Endothelial cell of umbilical vein (primary cell): ENCODE results near the gene CHST7. TPM values are rescaled to one million over a fixed set of nuclear protein-coding genes. Genes with fewer than 3 reads are reported as not detected.

ENCODE experiments used
- BruUV-seq: library from RNA; stranded (reverse); fragments of 400-500 nt; replicated peaks from 2 replicates; lab custom pipeline; 2021; lab: Mats Ljungman, UMichigan
- CTCF ChIA-PET: fragments of 300-600, 350-600 bp; sonication (Branson Sonifier 250); formaldehyde crosslinking; loops from one replicate; lab custom pipeline; 2021; ENCODE audit warnings: antibody characterized with exemption, inconsistent platforms; lab: Charles Lee
- POLR2A ChIA-PET: fragments of 300-600, 350-600 bp; sonication (Branson Sonifier 250); formaldehyde crosslinking; loops from one replicate; lab custom pipeline; 2021; ENCODE audit warnings: antibody characterized with exemption, inconsistent platforms; lab: Charles Lee
- DNase-seq: peaks from one replicate; pipeline ENCODE4 v3.0.0-alpha.2; 2011; ENCODE audit warnings: low read depth, low spot score
- FAIRE-seq: peaks from 2 replicates; lab custom pipeline; 2011; peaks lifted over from hg19 to GRCh38; lab: Jason Lieb, UNC
- H2AFZ ChIP-seq: 2 replicates; pipeline ENCODE4 v1.6.0; 2012; ENCODE audit warnings: low read depth, low read length, control low read depth, inconsistent platforms
- H3K27ac ChIP-seq: 2 replicates; pipeline ENCODE4 v1.5.1; 2011; ENCODE audit warnings: low read depth, mild to moderate bottlenecking, control low read depth, low read length, moderate library complexity; ENCODE audit not compliant: insufficient read depth
- H3K27me3 ChIP-seq, 2 experiments: 2 replicates each; pipeline versions ENCODE4 v1.6.0 to v1.6.1; 2011; ENCODE audit warnings: low read length in 2 of 2, mixed read lengths in 1 of 2; ENCODE audit not compliant: control insufficient read depth in 2 of 2, insufficient read depth in 2 of 2
- H3K36me3 ChIP-seq, 2 experiments: 2 replicates in 1 of 2; 3 replicates in 1 of 2; pipeline ENCODE4 v1.5.1; 2011; ENCODE audit warnings: low read length in 2 of 2, mild to moderate bottlenecking in 1 of 2, moderate library complexity in 1 of 2; ENCODE audit not compliant: control insufficient read depth in 2 of 2, insufficient read depth in 2 of 2; ENCODE audit errors: extremely low read depth in 1 of 2
- H3K4me1 ChIP-seq: 3 replicates; pipeline ENCODE4 v1.5.1; 2011; ENCODE audit warnings: mild to moderate bottlenecking, low read length; ENCODE audit not compliant: control insufficient read depth, insufficient read depth; ENCODE audit errors: extremely low read depth
- H3K4me2 ChIP-seq: 2 replicates; pipeline ENCODE4 v1.6.1; 2011; ENCODE audit warnings: low read length, control low read depth, mixed read lengths; ENCODE audit not compliant: insufficient read depth
- H3K4me3 ChIP-seq, 3 experiments: fragments of 200-600 bp in 1 of 3; sonication (generic), shearing (Covaris generic) in 1 of 3; replicated peaks in 1 of 3; 2 replicates each; pipeline ENCODE4 v1.5.1; 2011 to 2016; ENCODE audit warnings: control low read depth in 3 of 3, low read length in 3 of 3, mild to moderate bottlenecking in 2 of 3, inconsistent platforms in 1 of 3, low read depth in 1 of 3, moderate library complexity in 1 of 3; ENCODE audit not compliant: insufficient read depth in 1 of 3
- H3K79me2 ChIP-seq: 2 replicates; pipeline ENCODE4 v1.6.0; 2012; ENCODE audit warnings: low read length, inconsistent platforms; ENCODE audit not compliant: control insufficient read depth, insufficient read depth
- H3K9ac ChIP-seq: replicated peaks from 2 replicates; pipeline ENCODE3; 2011; ENCODE audit warnings: low read length, control low read depth; ENCODE audit not compliant: insufficient read depth; ENCODE audit errors: extremely low read depth
- H3K9me1 ChIP-seq: replicated peaks from 3 replicates; pipeline ENCODE4 v1.6.0; 2011; ENCODE audit warnings: mild to moderate bottlenecking, low read length; ENCODE audit not compliant: control insufficient read depth, insufficient read depth; ENCODE audit errors: extremely low read depth
- H3K9me3 ChIP-seq: replicated peaks from 2 replicates; pipeline ENCODE4 v1.5.1; 2012; ENCODE audit warnings: low read length, inconsistent platforms; ENCODE audit not compliant: control insufficient read depth, insufficient read depth
- H4K20me1 ChIP-seq: replicated peaks from 2 replicates; pipeline ENCODE3; 2011; ENCODE audit warnings: mild to moderate bottlenecking, low read length; ENCODE audit not compliant: control insufficient read depth, insufficient read depth; ENCODE audit errors: extremely low read depth
- FOS ChIP-seq: IDR thresholded peaks from 2 replicates; pipeline ENCODE4 v1.6.1; 2011; ENCODE audit warnings: mild to moderate bottlenecking, low read length, moderate library complexity, borderline replicate concordance; ENCODE audit not compliant: insufficient read depth
- MAX ChIP-seq: IDR thresholded peaks from 2 replicates; pipeline ENCODE4 v1.6.1; 2011; ENCODE audit not compliant: insufficient read depth, insufficient read length
- MYC ChIP-seq: IDR thresholded peaks from one replicate; pipeline ENCODE4 v1.6.1; 2011; ENCODE audit warnings: mild to moderate bottlenecking, low read depth, low read length
- dilution Hi-C: fragments of 300-500 bp; cut with MboI; formaldehyde crosslinking; loops from one replicate; pipeline ENCODE4 v1.15.0; 2019; ENCODE audit warnings: low sequenced_read_pairs; ENCODE audit not compliant: extremely low pct_ligation_motif_present
- intact Hi-C: fragments of 100-400 bp; cut with micrococcal nuclease; formaldehyde crosslinking; loops from one replicate; pipeline ENCODE4 v1.10.0; 2022
- polyA plus RNA-seq, 4 experiments: library from polyadenylated mRNA; depleted of rRNA in 3 of 4; stranded (reverse) in 3 of 4; unstranded in 1 of 4; fragments of >200 nt; gene quantifications; 2 replicates each; pipeline versions ENCODE4 v1.2.1 to v1.2.3, GENCODE V29; 2011 to 2012; ENCODE audit warnings: missing spikeins in 1 of 4
- total RNA-seq: library from RNA; stranded (reverse); gene quantifications from 2 replicates; pipeline ENCODE4 v1.2.3, GENCODE V29; 2021

The CHST7 gene
- total and polyA plus RNA-seq, 2 donors (not counting 3 experiments of a cell fraction or from before 2014, with no cell fraction given), result 4.5 to 11.2 TPM

GRCh38 chrX:46628460-46629371 lies 55.2 kb downstream of the CHST7 start:
- Histone ChIP-seq H4K20me1 (no peaks in the 10 kb centered on the region), H3K4me1 (peaks cover 32% of the 10 kb centered on the region), H3K9me3 (no peaks in the 10 kb centered on the region), H3K36me3 (no peaks in the 10 kb centered on the region), H3K4me3 (no peak overlapping the region), H3K4me2 (no peak overlapping the region), H3K27me3 (no peaks in the 10 kb centered on the region), H3K79me2 (no peaks in the 10 kb centered on the region), H3K9me1 (no peaks in the 10 kb centered on the region), H2AFZ (no peak overlapping the region), H3K9ac (no peak overlapping the region), H3K27ac (peak overlapping the region; percentile 39)
- peak; percentile 47 for DNase-seq
- BruUV-seq, result no TSS peak
- dilution Hi-C loops, result no loop called here
- ChIA-PET POLR2A (no interaction called here), CTCF (interaction anchor here (0.6 to 2.6 kb wide), 4 partner anchors 13 to 683 kb away, joined by 3 to 7 read pairs (median 5); no protein-coding TSS in a partner anchor)
- peak; percentile 72 for FAIRE-seq
- intact Hi-C loops, result no loop called here
- TF ChIP-seq MAX, result no peak
- TF ChIP-seq MYC, result no peak
- no peak for TF ChIP-seq FOS

GRCh38 chrX:46630141-46630540 lies 56.6 kb downstream of the CHST7 start:
- no TSS peak for BruUV-seq
- TF ChIP-seq FOS (peak; percentile 12), MYC (no peak)
- Histone ChIP-seq H2AFZ (no peak overlapping the region), H3K9ac (no peak overlapping the region), H3K4me3 (no peak overlapping the region), H3K9me1 (no peaks in the 10 kb centered on the region), H4K20me1 (no peaks in the 10 kb centered on the region), H3K4me2 (no peak overlapping the region), H3K27ac (no peak overlapping the region), H3K27me3 (no peaks in the 10 kb centered on the region), H3K9me3 (no peaks in the 10 kb centered on the region), H3K36me3 (no peaks in the 10 kb centered on the region), H3K79me2 (no peaks in the 10 kb centered on the region), H3K4me1 (peaks cover 32% of the 10 kb centered on the region)
- DNase-seq (no peak), FAIRE-seq (peak; percentile 38)
- POLR2A ChIA-PET, result no interaction called here
- intact Hi-C loops (no loop called here), dilution Hi-C loops (no loop called here)
- CTCF ChIA-PET, result no interaction called here
